ENCODE data around the gene MED13. TPM values are rescaled to one million over a fixed set of nuclear protein-coding genes. Genes with fewer than 3 reads are reported as not detected.
A peak's percentile ranks its signal among the peaks of the same experiment; 100 is the strongest.
"Not testable (repeated sequence)": the region's sequence is repeated elsewhere in the genome, so short reads cannot be mapped to it uniquely, and the experiment has no call there.

MED13 gene
- total RNA-seq, 1 donor from 2014 or later, result 83.7 TPM

GRCh38 chr17:61927208-61928100, 137.6 kb downstream of the MED13 start, which contains the start of gene INTS2:
INTS2 (minus strand) TSS chr17:61927982; CDS start chr17:61926644, 1,338 bp downstream.
- peak within 1 kb of the TSS; percentile 88 for H3K4me3 Mint-ChIP-seq (ENCODE audit: low read depth)
- no peaks in the 10 kb centered on the region for H3K9me3 Mint-ChIP-seq (ENCODE audit: low read depth)
- peaks cover 2% of the 10 kb centered on the region for H3K36me3 Mint-ChIP-seq (ENCODE audit: insufficient read depth)
- H3K27me3 Mint-ChIP-seq, result peaks cover 4% of the 10 kb centered on the region
- DNase-seq (ENCODE audit: low spot score, unreplicated experiment), result peak; percentile 79
- TF ChIP-seq CTCF (IDR thresholded peaks at IDR 0.05; ENCODE audit: unreplicated experiment), result no peak
- H3K27ac Mint-ChIP-seq, result peak within 1 kb of the TSS; percentile 94
- peaks cover 12% of the 10 kb centered on the region for H3K4me1 Mint-ChIP-seq (ENCODE audit: low read depth)

- Mint-ChIP-seq H3K4me3 (ENCODE audit: low read depth) (peak overlapping the region; percentile 88), H3K4me1 (ENCODE audit: low read depth) (peaks cover 12% of the 10 kb centered on the region), H3K27ac (peak overlapping the region; percentile 94), H3K36me3 (ENCODE audit: insufficient read depth) (peaks cover 3% of the 10 kb centered on the region), H3K9me3 (ENCODE audit: low read depth) (no peaks in the 10 kb centered on the region), H3K27me3 (peaks cover 4% of the 10 kb centered on the region)
- TF ChIP-seq CTCF (IDR thresholded peaks at IDR 0.05; ENCODE audit: unreplicated experiment), result no peak
- DNase-seq (ENCODE audit: low spot score, unreplicated experiment), result no peak
These were observed 138.3 kb downstream of the MED13 start for GRCh38 chr17:61926826-61927207.

GRCh38 chr17:61915162-61915561, 149.9 kb downstream of the MED13 start:
- not testable (repeated sequence) for H3K4me1 Mint-ChIP-seq (ENCODE audit: low read depth); H3K4me3 Mint-ChIP-seq (ENCODE audit: low read depth); DNase-seq (ENCODE audit: low spot score, unreplicated experiment); H3K27ac Mint-ChIP-seq; H3K27me3 Mint-ChIP-seq; H3K9me3 Mint-ChIP-seq (ENCODE audit: low read depth)
- peaks cover 29% of the 10 kb centered on the region for H3K36me3 Mint-ChIP-seq (ENCODE audit: insufficient read depth)

- no peak for DNase-seq (ENCODE audit: low spot score, unreplicated experiment)
- H3K9me3 Mint-ChIP-seq (ENCODE audit: low read depth), result no peaks in the 10 kb centered on the region
- H3K4me1 Mint-ChIP-seq (ENCODE audit: low read depth), result no peaks in the 10 kb centered on the region
- TF ChIP-seq CTCF (IDR thresholded peaks at IDR 0.05; ENCODE audit: unreplicated experiment), result no peak
- peaks cover 17% of the 10 kb centered on the region for H3K36me3 Mint-ChIP-seq (ENCODE audit: insufficient read depth)
- no peak overlapping the region for H3K27ac Mint-ChIP-seq
- no peak overlapping the region for H3K4me3 Mint-ChIP-seq (ENCODE audit: low read depth)
- no peaks in the 10 kb centered on the region for H3K27me3 Mint-ChIP-seq
These were observed 156.6 kb downstream of the MED13 start for GRCh38 chr17:61908292-61909037.

- Mint-ChIP-seq H3K27me3 (no peaks in the 10 kb centered on the region), H3K9me3 (ENCODE audit: low read depth) (no peaks in the 10 kb centered on the region), H3K4me3 (ENCODE audit: low read depth) (no peak overlapping the region), H3K4me1 (ENCODE audit: low read depth) (no peaks in the 10 kb centered on the region), H3K27ac (no peak overlapping the region), H3K36me3 (ENCODE audit: insufficient read depth) (peaks cover 21% of the 10 kb centered on the region)
- DNase-seq (ENCODE audit: low spot score, unreplicated experiment), result no peak
- TF ChIP-seq CTCF (IDR thresholded peaks at IDR 0.05; ENCODE audit: unreplicated experiment), result no peak
These were observed 157.7 kb downstream of the MED13 start for GRCh38 chr17:61907361-61907760.
